Measurements from ENCODE around the gene MAP3K6. TPM values are rescaled to one million over a fixed set of nuclear protein-coding genes. Genes with fewer than 3 reads are reported as not detected.
A peak's percentile ranks its signal among the peaks of the same experiment; 100 is the strongest.

The MAP3K6 gene
- total and polyA plus RNA-seq, 11 donors, result 21.1 to 77.0 (median 47.5) TPM

DNA sequence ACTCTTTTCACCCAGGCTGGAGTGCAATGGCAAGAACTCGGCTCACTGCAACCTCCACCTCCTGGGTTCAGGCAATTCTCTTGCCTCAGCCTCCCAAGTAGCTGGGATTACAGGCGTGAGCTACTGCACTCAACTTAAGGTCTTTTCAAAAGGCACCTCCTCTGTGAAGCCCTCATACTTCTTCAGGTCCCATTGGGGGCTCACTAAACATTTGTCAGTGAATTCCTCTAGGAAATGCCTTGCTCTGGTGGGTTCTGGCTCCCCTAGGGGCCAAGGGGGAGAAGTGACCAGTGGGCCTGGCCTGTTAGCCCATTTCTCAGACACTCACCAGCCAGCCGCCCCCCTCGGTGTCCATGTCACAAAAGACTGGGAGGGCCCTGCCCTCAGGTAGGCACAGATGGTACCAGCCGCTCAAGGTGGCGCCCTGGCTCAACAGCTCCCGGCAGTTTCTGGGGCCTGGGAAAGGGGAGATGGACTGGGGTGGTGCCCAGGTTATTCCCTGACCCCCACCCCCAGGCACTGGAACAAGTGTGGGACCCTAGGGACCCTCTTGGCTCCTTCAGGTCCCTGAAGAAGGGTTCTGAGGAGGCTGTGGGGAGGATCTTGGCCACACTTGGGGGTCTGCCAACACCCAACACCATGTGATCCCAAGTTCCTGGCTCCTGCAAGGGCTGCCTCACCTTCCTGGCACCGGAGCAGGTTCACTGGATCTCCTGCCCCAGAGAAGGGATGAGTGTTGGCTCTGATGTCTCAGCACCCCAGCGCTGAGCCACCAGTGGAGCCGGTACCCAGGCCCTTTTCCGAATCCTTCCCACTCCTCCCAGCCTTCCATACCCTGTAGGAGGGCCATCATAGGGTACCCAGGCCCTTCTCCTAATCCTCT lies 6.3 kb upstream of the MAP3K6 start:
- DNase-seq (no peak), ATAC-seq (no peak)
- Histone ChIP-seq H3K27ac (peak overlapping the region in 10 of 12 donors; percentile 49 to 91 (median 70)), H3K9me3 (no peaks in the 10 kb centered on the region), H3K27me3 (no peaks in the 10 kb centered on the region), H3K4me1 (peaks cover 0 to 50% (median 19%) of the 10 kb centered on the region in 12 donors), H3K36me3 (no peaks in the 10 kb centered on the region), H3K4me3 (peak overlapping the region in 2 of 12 donors; percentile 5 to 6)
- TF ChIP-seq, protein P1, sequence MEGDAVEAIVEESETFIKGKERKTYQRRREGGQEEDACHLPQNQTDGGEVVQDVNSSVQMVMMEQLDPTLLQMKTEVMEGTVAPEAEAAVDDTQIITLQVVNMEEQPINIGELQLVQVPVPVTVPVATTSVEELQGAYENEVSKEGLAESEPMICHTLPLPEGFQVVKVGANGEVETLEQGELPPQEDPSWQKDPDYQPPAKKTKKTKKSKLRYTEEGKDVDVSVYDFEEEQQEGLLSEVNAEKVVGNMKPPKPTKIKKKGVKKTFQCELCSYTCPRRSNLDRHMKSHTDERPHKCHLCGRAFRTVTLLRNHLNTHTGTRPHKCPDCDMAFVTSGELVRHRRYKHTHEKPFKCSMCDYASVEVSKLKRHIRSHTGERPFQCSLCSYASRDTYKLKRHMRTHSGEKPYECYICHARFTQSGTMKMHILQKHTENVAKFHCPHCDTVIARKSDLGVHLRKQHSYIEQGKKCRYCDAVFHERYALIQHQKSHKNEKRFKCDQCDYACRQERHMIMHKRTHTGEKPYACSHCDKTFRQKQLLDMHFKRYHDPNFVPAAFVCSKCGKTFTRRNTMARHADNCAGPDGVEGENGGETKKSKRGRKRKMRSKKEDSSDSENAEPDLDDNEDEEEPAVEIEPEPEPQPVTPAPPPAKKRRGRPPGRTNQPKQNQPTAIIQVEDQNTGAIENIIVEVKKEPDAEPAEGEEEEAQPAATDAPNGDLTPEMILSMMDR (IDR thresholded peaks at IDR 0.05), result peak in 4 of 12 donors; percentile 12 to 20 (median 17)
- no peak for TF ChIP-seq POLR2A (IDR thresholded peaks at IDR 0.05)
- 89 to 98% (median 92%) methylated on average over 9 to 11 of the region's 11 CpGs for WGBS, 4 donors
- intact Hi-C loops (cut with DNase I), result no loop called here

GRCh38 chr1:27372022-27372807 lies 5.5 kb upstream of the MAP3K6 start:
- no peak for ATAC-seq
- DNase-seq, result no peak
- no peaks in the 10 kb centered on the region for H3K9me3 ChIP-seq
- intact Hi-C loops (cut with DNase I), result no loop called here
- peak overlapping the region in 2 of 12 donors; percentile 14 to 84 for H3K27ac ChIP-seq
- TF ChIP-seq, protein P1 (IDR thresholded peaks at IDR 0.05), result no peak
- no peak for TF ChIP-seq POLR2A (IDR thresholded peaks at IDR 0.05)
- no peak overlapping the region for H3K4me3 ChIP-seq
- peaks cover 0 to 51% (median 27%) of the 10 kb centered on the region in 12 donors for H3K4me1 ChIP-seq
- WGBS, 4 donors, result 90 to 93% (median 92%) methylated on average over 19 of the region's 19 CpGs
- H3K27me3 ChIP-seq, result no peaks in the 10 kb centered on the region
- no peaks in the 10 kb centered on the region for H3K36me3 ChIP-seq

DNA sequence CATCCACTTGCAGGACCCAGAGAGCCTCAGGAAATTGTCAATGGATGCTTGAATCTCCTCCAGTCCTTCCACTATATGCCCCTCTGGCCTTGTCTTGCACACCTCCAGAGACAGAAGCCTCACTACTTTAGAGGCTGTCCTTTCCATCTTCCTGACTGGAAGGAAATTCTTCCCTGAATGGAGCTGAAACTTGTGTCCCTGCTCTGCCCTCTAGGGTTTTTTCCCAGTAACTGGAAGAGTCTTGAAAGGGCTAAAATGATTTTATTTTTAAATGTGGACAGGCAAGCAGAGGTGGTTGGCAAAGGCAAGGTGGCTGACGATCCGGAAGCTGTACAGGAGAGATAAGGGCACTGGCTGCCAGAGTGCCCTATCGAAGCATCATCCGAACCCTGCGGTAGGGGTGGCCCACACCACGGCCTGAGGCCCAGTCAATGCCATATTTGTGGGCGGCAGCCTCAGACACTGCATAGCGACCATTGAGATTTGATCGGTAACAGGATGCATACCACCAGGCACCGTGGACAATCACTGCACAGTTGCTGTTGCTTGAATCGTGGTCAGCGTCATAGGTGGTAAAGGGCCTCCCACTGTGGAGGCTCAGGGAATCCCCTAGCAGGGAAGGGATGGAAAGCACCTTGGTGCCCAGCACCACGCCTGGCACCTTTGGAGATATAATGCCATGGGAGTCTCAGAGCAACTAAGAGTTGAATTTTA lies 2.3 kb upstream of the MAP3K6 start:
- peak overlapping the region in 11 of 12 donors; percentile 36 to 99 (median 61) for H3K27ac ChIP-seq
- no peaks in the 10 kb centered on the region for H3K27me3 ChIP-seq
- DNase-seq (no peak), ATAC-seq (no peak)
- TF ChIP-seq, protein P1 (IDR thresholded peaks at IDR 0.05), result peak in 4 of 12 donors; percentile 10 to 26 (median 21)
- no peak for TF ChIP-seq POLR2A (IDR thresholded peaks at IDR 0.05)
- H3K9me3 ChIP-seq, result no peaks in the 10 kb centered on the region
- peaks cover 0 to 9% (median 5%) of the 10 kb centered on the region in 9 donors for H3K36me3 ChIP-seq
- intact Hi-C loops (cut with DNase I), result loop anchor here in 1 of 10 donors (5.0 kb wide), 1 partner anchor 47 kb away; the partner anchor contains the start of gene TMEM222
- H3K4me3 ChIP-seq, result peak overlapping the region in 1 of 12 donors; percentile 2
- H3K4me1 ChIP-seq, result peaks cover 7 to 49% (median 36%) of the 10 kb centered on the region in 12 donors
- WGBS, 4 donors, result 59 to 82% (median 70%) methylated on average over 13 of the region's 13 CpGs
